ENCODE measurements around the gene UQCRC1. TPM values are rescaled to one million over a fixed set of nuclear protein-coding genes. Genes with fewer than 3 reads are reported as not detected.

Gene UQCRC1
- total RNA-seq, 6 donors from 2014 or later = 119 to 239 (median 154) TPM

- peaks cover 0 to 3% (median 0%) of the 10 kb centered on the region in 4 donors for H3K27me3 ChIP-seq
- DNase-seq (no peak), ATAC-seq (ENCODE audit: low FRiP score in 2 of 2) (no peak)
- TF ChIP-seq EP300 (IDR thresholded peaks at IDR 0.05) (no peak), POLR2AphosphoS5 (IDR thresholded peaks at IDR 0.05) (no peak), CTCF (IDR thresholded peaks at IDR 0.05) (no peak), POLR2A (IDR thresholded peaks at IDR 0.05) (no peak)
- H3K36me3 ChIP-seq = no peaks in the 10 kb centered on the region
- 93 to 94% methylated on average over 8 to 11 of the region's 12 CpGs for WGBS, 2 donors
- no peak overlapping the region for H3K4me3 ChIP-seq
- peaks cover 7 to 21% (median 16%) of the 10 kb centered on the region in 4 donors for H3K4me1 ChIP-seq
- no peak overlapping the region for H3K27ac ChIP-seq
- no peaks in the 10 kb centered on the region for H3K9me3 ChIP-seq
Observed at GRCh38 chr3:48655063-48655462, 45.6 kb upstream of the UQCRC1 start.

GRCh38 chr3:48652923-48653715 is 43.7 kb upstream of the UQCRC1 start:
- ATAC-seq (ENCODE audit: low FRiP score in 2 of 2) (no peak), DNase-seq (no peak)
- Histone ChIP-seq H3K27ac (no peak overlapping the region), H3K4me1 (peaks cover 7 to 21% (median 16%) of the 10 kb centered on the region in 4 donors), H3K27me3 (no peaks in the 10 kb centered on the region), H3K4me3 (no peak overlapping the region), H3K9me3 (no peaks in the 10 kb centered on the region), H3K36me3 (no peaks in the 10 kb centered on the region)
- 93% methylated on average over 9 to 12 of the region's 15 CpGs for WGBS, 2 donors
- no peak for TF ChIP-seq EP300 (IDR thresholded peaks at IDR 0.05)
- no peak for TF ChIP-seq POLR2A (IDR thresholded peaks at IDR 0.05)
- TF ChIP-seq POLR2AphosphoS5 (IDR thresholded peaks at IDR 0.05) = no peak
- TF ChIP-seq CTCF (IDR thresholded peaks at IDR 0.05) = no peak

GRCh38 chr3:48651771-48652170 is 42.3 kb upstream of the UQCRC1 start:
- no peaks in the 10 kb centered on the region for H3K36me3 ChIP-seq
- ATAC-seq (ENCODE audit: low FRiP score in 2 of 2) = no peak
- WGBS, 2 donors = 56 to 84% methylated on average over 1 to 11 of the region's 11 CpGs
- no peaks in the 10 kb centered on the region for H3K9me3 ChIP-seq
- no peaks in the 10 kb centered on the region for H3K27me3 ChIP-seq
- H3K4me3 ChIP-seq = no peak overlapping the region
- TF ChIP-seq POLR2A (IDR thresholded peaks at IDR 0.05) (no peak), POLR2AphosphoS5 (IDR thresholded peaks at IDR 0.05) (no peak), CTCF (IDR thresholded peaks at IDR 0.05) (no peak), EP300 (IDR thresholded peaks at IDR 0.05) (no peak)
- peaks cover 7 to 16% (median 14%) of the 10 kb centered on the region in 4 donors for H3K4me1 ChIP-seq
- no peak overlapping the region for H3K27ac ChIP-seq
- DNase-seq = peak in 1 of 2 donors; percentile 60

GRCh38 chr3:48650723-48651122 is 41.3 kb upstream of the UQCRC1 start:
- WGBS, 2 donors = 85 to 88% methylated on average over 3 to 12 of the region's 12 CpGs
- peaks cover 5% of the 10 kb centered on the region in 4 donors for H3K4me1 ChIP-seq
- TF ChIP-seq POLR2AphosphoS5 (IDR thresholded peaks at IDR 0.05) (no peak), CTCF (IDR thresholded peaks at IDR 0.05) (no peak), EP300 (IDR thresholded peaks at IDR 0.05) (no peak), POLR2A (IDR thresholded peaks at IDR 0.05) (no peak)
- H3K9me3 ChIP-seq = no peaks in the 10 kb centered on the region
- no peaks in the 10 kb centered on the region for H3K27me3 ChIP-seq
- H3K4me3 ChIP-seq = no peak overlapping the region
- no peak for ATAC-seq (ENCODE audit: low FRiP score in 2 of 2)
- DNase-seq = peak in 1 of 2 donors; percentile 69
- H3K27ac ChIP-seq = no peak overlapping the region
- no peaks in the 10 kb centered on the region for H3K36me3 ChIP-seq

All from upper lobe of left lung (tissue), 6 donors.